ENCODE data around the gene TMEM185B. TPM values are rescaled to one million over a fixed set of nuclear protein-coding genes. Genes with fewer than 3 reads are reported as not detected.
A peak's percentile ranks its signal among the peaks of the same experiment; 100 is the strongest.

Gene TMEM185B
- total and polyA plus RNA-seq, 8 donors: 18.7 to 29.1 (median 24.8) TPM

DNA sequence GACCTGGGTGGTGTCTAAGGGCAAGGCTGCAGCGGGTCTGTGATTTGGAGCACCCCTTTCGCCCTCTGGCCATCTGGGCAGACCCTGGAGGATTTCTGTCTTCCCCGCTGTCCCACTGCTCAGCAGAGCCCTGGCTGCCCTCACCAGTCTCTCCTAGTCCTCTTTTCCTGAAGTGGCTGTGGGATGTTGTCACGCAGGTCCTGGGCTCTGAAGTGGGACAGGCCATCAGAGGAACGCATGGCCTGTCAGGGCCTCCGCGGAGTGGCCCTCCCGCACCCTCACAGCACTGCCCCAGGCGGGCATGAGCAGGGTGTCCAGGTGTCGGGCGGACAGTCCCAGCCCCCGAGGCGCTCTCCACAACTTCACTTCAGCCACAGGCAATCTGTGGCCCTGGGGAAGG is 1.1 kb upstream of the TMEM185B start:
- ATAC-seq (no peak), DNase-seq (peak in 2 of 4 donors; percentile 31 to 77)
- Histone ChIP-seq H3K4me3 (peak overlapping the region in 1 of 2 donors; percentile 62), H3K36me3 (no peaks in the 10 kb centered on the region), H3K9me3 (no peaks in the 10 kb centered on the region), H3K4me1 (peaks cover 13 to 49% of the 10 kb centered on the region in 2 donors), H3K27me3 (no peaks in the 10 kb centered on the region), H3K27ac (peak overlapping the region in 1 of 2 donors; percentile 93)
- TF ChIP-seq, protein P1, sequence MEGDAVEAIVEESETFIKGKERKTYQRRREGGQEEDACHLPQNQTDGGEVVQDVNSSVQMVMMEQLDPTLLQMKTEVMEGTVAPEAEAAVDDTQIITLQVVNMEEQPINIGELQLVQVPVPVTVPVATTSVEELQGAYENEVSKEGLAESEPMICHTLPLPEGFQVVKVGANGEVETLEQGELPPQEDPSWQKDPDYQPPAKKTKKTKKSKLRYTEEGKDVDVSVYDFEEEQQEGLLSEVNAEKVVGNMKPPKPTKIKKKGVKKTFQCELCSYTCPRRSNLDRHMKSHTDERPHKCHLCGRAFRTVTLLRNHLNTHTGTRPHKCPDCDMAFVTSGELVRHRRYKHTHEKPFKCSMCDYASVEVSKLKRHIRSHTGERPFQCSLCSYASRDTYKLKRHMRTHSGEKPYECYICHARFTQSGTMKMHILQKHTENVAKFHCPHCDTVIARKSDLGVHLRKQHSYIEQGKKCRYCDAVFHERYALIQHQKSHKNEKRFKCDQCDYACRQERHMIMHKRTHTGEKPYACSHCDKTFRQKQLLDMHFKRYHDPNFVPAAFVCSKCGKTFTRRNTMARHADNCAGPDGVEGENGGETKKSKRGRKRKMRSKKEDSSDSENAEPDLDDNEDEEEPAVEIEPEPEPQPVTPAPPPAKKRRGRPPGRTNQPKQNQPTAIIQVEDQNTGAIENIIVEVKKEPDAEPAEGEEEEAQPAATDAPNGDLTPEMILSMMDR (IDR thresholded peaks at IDR 0.05): no peak
- intact Hi-C loops (cut with DNase I): no loop called here

DNA sequence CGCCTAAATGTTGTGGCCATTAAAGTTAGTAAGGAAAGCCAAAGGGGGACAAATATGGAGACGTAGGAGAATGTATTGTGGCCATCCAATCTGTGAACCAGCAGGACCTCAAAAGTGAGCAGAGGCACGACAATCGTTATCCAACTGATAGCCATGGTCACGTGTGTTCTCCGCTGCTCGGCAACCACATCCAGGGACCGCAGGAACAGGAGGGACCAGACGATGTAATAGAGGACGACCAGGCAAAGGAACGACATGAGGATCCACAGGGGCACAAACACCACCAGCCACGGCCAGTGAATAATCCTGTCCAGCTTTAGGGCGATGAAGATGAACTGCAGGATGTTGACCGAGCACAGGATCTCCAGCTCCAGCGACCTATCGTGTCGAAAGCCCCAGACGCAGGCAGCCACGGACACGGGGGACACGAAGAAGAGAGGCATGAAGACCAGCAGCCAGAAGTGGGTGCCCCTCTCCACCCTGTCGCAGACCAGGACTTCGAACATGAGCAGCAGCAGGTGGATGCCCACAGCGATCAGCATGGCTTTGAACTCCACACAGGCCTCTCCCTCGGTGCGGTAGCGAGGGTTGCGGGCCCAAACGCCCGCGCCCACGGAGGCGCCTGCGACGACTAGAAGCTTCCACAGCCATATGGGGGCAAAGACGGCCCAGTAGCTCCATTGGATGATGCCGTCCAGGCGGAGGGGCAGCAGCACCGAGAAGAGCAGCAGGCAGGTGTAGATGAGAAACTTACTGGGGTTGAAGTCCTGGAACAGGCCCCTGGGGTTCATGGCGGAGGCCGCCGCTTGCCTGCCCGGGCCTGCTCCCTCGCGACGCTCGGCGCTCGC is 790 bp downstream of the TMEM185B start:
- intact Hi-C loops (cut with DNase I): no loop called here
- Histone ChIP-seq H3K4me1 (peaks cover 13 to 49% of the 10 kb centered on the region in 2 donors), H3K27ac (peak overlapping the region; percentile 90 to 93), H3K27me3 (no peaks in the 10 kb centered on the region), H3K9me3 (no peaks in the 10 kb centered on the region), H3K36me3 (peaks cover 0 to 16% of the 10 kb centered on the region in 2 donors), H3K4me3 (peak overlapping the region; percentile 62 to 65)
- ATAC-seq (no peak), DNase-seq (peak in 2 of 4 donors; percentile 31 to 76)
- TF ChIP-seq, protein P1 (IDR thresholded peaks at IDR 0.05): no peak

DNA sequence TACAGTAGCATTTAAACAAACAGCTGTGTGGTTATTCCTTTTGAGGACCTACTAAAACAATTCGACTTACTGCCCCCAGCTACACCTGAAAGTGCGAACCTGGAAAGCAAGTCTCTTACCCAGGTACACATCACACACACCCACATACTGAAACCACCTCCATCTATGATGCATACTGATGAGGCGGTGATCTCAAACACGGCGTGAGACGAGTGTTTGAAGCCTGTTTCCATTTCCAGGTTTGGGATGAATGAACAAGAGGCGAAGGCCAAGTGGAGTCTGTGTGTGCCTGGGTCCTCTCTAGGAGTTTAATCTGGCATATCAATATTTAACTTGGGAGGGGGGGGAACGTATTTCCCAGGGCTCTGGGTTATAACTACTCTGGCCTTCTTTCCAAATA is 1.6 kb downstream of the TMEM185B start:
- H3K36me3 ChIP-seq: peaks cover 0 to 16% of the 10 kb centered on the region in 2 donors
- H3K27ac ChIP-seq: no peak overlapping the region
- H3K9me3 ChIP-seq: no peaks in the 10 kb centered on the region
- DNase-seq (no peak), ATAC-seq (no peak)
- no peak overlapping the region for H3K4me3 ChIP-seq
- peaks cover 13 to 49% of the 10 kb centered on the region in 2 donors for H3K4me1 ChIP-seq
- intact Hi-C loops (cut with DNase I): no loop called here
- TF ChIP-seq, protein P1 (IDR thresholded peaks at IDR 0.05): no peak
- H3K27me3 ChIP-seq: no peaks in the 10 kb centered on the region

GRCh38 chr2:120220756-120221155 is 2.4 kb downstream of the TMEM185B start:
- no peak for ATAC-seq
- peak overlapping the region in 1 of 2 donors; percentile 26 for H3K27ac ChIP-seq
- no peak overlapping the region for H3K4me3 ChIP-seq
- H3K9me3 ChIP-seq: no peaks in the 10 kb centered on the region
- H3K4me1 ChIP-seq: peaks cover 13 to 49% of the 10 kb centered on the region in 2 donors
- DNase-seq: no peak
- H3K27me3 ChIP-seq: no peaks in the 10 kb centered on the region
- intact Hi-C loops (cut with DNase I): no loop called here
- peaks cover 0 to 16% of the 10 kb centered on the region in 2 donors for H3K36me3 ChIP-seq
- TF ChIP-seq, protein P1 (IDR thresholded peaks at IDR 0.05): no peak

DNA sequence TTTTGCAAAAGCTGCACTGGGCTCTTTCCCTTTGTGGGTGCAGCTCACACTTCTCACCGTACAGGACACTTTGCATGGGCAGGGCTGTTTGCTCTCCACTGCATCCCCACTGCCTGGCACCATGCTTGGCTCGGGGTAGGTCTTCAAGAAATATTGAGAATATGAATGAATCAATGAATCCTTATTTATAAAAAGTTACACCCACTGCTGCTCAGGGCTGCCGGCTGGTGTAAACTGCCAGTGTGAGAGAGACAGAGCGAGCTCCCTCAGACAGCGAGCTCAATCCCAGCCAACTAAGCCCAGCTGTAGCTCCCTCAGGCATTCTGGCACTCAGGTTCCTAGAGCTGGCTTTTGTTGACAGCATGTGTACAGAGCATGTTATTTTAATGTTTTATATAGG is 3.4 kb downstream of the TMEM185B start:
- no peaks in the 10 kb centered on the region for H3K9me3 ChIP-seq
- DNase-seq (no peak), ATAC-seq (no peak)
- peaks cover 0 to 16% of the 10 kb centered on the region in 2 donors for H3K36me3 ChIP-seq
- H3K4me3 ChIP-seq: no peak overlapping the region
- TF ChIP-seq, protein P1 (IDR thresholded peaks at IDR 0.05): no peak
- H3K4me1 ChIP-seq: peaks cover 13 to 45% of the 10 kb centered on the region in 2 donors
- H3K27me3 ChIP-seq: no peaks in the 10 kb centered on the region
- no peak overlapping the region for H3K27ac ChIP-seq
- intact Hi-C loops (cut with DNase I): no loop called here
